ENCODE data around the gene FOXP2.

FOXP2 gene

GRCh38 chr7:114622221-114622620 lies 207.6 kb downstream of the FOXP2 start:
- Histone ChIP-seq H3K9me2 (ENCODE audit: low read depth, low read length) (no peaks in the 10 kb centered on the region), H3K27ac (ENCODE audit: low read depth, low read length, poor library complexity, severe bottlenecking) (no peak overlapping the region), H4K20me1 (ENCODE audit: insufficient read depth, low read length) (no peaks in the 10 kb centered on the region), H3K4me3 (ENCODE audit: low read depth, low read length, poor library complexity, severe bottlenecking) (no peak overlapping the region), H3K27me3 (ENCODE audit: insufficient read depth, low read length) (no peaks in the 10 kb centered on the region), H2AFZ (ENCODE audit: low read length) (no peak overlapping the region), H3K9me3 (ENCODE audit: low read length) (no peaks in the 10 kb centered on the region), H3K4me1 (ENCODE audit: insufficient read depth, low read length, severe bottlenecking) (no peaks in the 10 kb centered on the region), H3K4me2 (ENCODE audit: low read length) (no peak overlapping the region), H3K79me2 (ENCODE audit: insufficient read depth, low read length) (no peaks in the 10 kb centered on the region), H3F3A (ENCODE audit: insufficient read depth, low read length) (no peaks in the 10 kb centered on the region), H3K36me3 (ENCODE audit: insufficient read depth, low read length) (no peaks in the 10 kb centered on the region), H3K9ac (ENCODE audit: low read length) (no peak overlapping the region)
- TF ChIP-seq EZH2 (IDR thresholded peaks at IDR 0.05; ENCODE audit: borderline replicate concordance, low read length) (no peak), CTCF (IDR thresholded peaks at IDR 0.05; ENCODE audit: low read length) (no peak)

GRCh38 chr7:114623146-114623545 lies 208.5 kb downstream of the FOXP2 start:
- H3K27ac ChIP-seq (ENCODE audit: low read depth, low read length, poor library complexity, severe bottlenecking), result no peak overlapping the region
- no peaks in the 10 kb centered on the region for H4K20me1 ChIP-seq (ENCODE audit: insufficient read depth, low read length)
- no peaks in the 10 kb centered on the region for H3K79me2 ChIP-seq (ENCODE audit: insufficient read depth, low read length)
- H3K4me3 ChIP-seq (ENCODE audit: low read depth, low read length, poor library complexity, severe bottlenecking), result no peak overlapping the region
- no peak overlapping the region for H3K9ac ChIP-seq (ENCODE audit: low read length)
- no peaks in the 10 kb centered on the region for H3F3A ChIP-seq (ENCODE audit: insufficient read depth, low read length)
- H3K9me3 ChIP-seq (ENCODE audit: low read length), result no peaks in the 10 kb centered on the region
- H3K27me3 ChIP-seq (ENCODE audit: insufficient read depth, low read length), result no peaks in the 10 kb centered on the region
- no peaks in the 10 kb centered on the region for H3K4me1 ChIP-seq (ENCODE audit: insufficient read depth, low read length, severe bottlenecking)
- TF ChIP-seq CTCF (IDR thresholded peaks at IDR 0.05; ENCODE audit: low read length), result no peak
- no peak for TF ChIP-seq EZH2 (IDR thresholded peaks at IDR 0.05; ENCODE audit: borderline replicate concordance, low read length)
- H2AFZ ChIP-seq (ENCODE audit: low read length), result no peak overlapping the region
- no peaks in the 10 kb centered on the region for H3K36me3 ChIP-seq (ENCODE audit: insufficient read depth, low read length)
- H3K4me2 ChIP-seq (ENCODE audit: low read length), result no peak overlapping the region
- H3K9me2 ChIP-seq (ENCODE audit: low read depth, low read length), result no peaks in the 10 kb centered on the region

GRCh38 chr7:114627231-114627630 lies 212.6 kb downstream of the FOXP2 start:
- H3K27me3 ChIP-seq (ENCODE audit: insufficient read depth, low read length), result no peaks in the 10 kb centered on the region
- no peaks in the 10 kb centered on the region for H3K36me3 ChIP-seq (ENCODE audit: insufficient read depth, low read length)
- no peaks in the 10 kb centered on the region for H3F3A ChIP-seq (ENCODE audit: insufficient read depth, low read length)
- H3K27ac ChIP-seq (ENCODE audit: low read depth, low read length, poor library complexity, severe bottlenecking), result no peak overlapping the region
- no peaks in the 10 kb centered on the region for H3K79me2 ChIP-seq (ENCODE audit: insufficient read depth, low read length)
- no peak overlapping the region for H2AFZ ChIP-seq (ENCODE audit: low read length)
- H4K20me1 ChIP-seq (ENCODE audit: insufficient read depth, low read length), result no peaks in the 10 kb centered on the region
- H3K9me3 ChIP-seq (ENCODE audit: low read length), result no peaks in the 10 kb centered on the region
- TF ChIP-seq CTCF (IDR thresholded peaks at IDR 0.05; ENCODE audit: low read length) (no peak), EZH2 (IDR thresholded peaks at IDR 0.05; ENCODE audit: borderline replicate concordance, low read length) (no peak)
- H3K9ac ChIP-seq (ENCODE audit: low read length), result no peak overlapping the region
- H3K4me1 ChIP-seq (ENCODE audit: insufficient read depth, low read length, severe bottlenecking), result no peaks in the 10 kb centered on the region
- H3K4me3 ChIP-seq (ENCODE audit: low read depth, low read length, poor library complexity, severe bottlenecking), result no peak overlapping the region
- H3K9me2 ChIP-seq (ENCODE audit: low read depth, low read length), result no peaks in the 10 kb centered on the region
- H3K4me2 ChIP-seq (ENCODE audit: low read length), result no peak overlapping the region
